Activated CD8-positive, alpha-beta T cell treated with anti-CD3 and anti-CD28 coated beads for 36 hours (primary cell): ENCODE data around the gene MCTP1. TPM values are rescaled to one million over a fixed set of nuclear protein-coding genes. Genes with fewer than 3 reads are reported as not detected.

Source experiments
- ATAC-seq: fragments of 200-7000 bp; cut with Tn5 transposase; one replicate; pipeline ENCODE4 v1.10.0; 2021; ENCODE audit warnings: mild to moderate bottlenecking, moderate library complexity
- CTCF ChIA-PET: fragments of 350-600 bp; sonication (Branson Sonifier 250); formaldehyde crosslinking; loops from one replicate; lab custom pipeline; 2021; ENCODE audit warnings: antibody characterized with exemption; lab: Charles Lee
- POLR2A ChIA-PET: fragments of 350-600 bp; sonication (Branson Sonifier 250); formaldehyde crosslinking; loops from one replicate; lab custom pipeline; 2021; ENCODE audit warnings: antibody characterized with exemption; lab: Charles Lee
- DNase-seq: peaks from one replicate; pipeline ENCODE4 v3.0.0-alpha.2; 2020
- H3K27ac Mint-ChIP-seq: one replicate; pipeline ENCODE4 v1.8.0; 2021; ENCODE audit warnings: mild to moderate bottlenecking, mixed read lengths
- H3K27me3 Mint-ChIP-seq: one replicate; pipeline ENCODE4 v1.8.0; 2021; ENCODE audit warnings: mixed read lengths
- H3K36me3 Mint-ChIP-seq: one replicate; pipeline ENCODE4 v1.8.0; 2021; ENCODE audit warnings: low read depth, mixed read lengths
- H3K4me1 Mint-ChIP-seq: one replicate; pipeline ENCODE4 v1.8.0; 2021; ENCODE audit warnings: low read depth, mixed read lengths
- H3K4me3 Mint-ChIP-seq: one replicate; pipeline ENCODE4 v1.8.0; 2021; ENCODE audit warnings: mild to moderate bottlenecking, moderate library complexity, mixed read lengths
- H3K9me3 Mint-ChIP-seq: one replicate; pipeline ENCODE4 v1.8.0; 2021; ENCODE audit warnings: mixed read lengths
- intact Hi-C: fragments of 100-400 bp; cut with micrococcal nuclease; formaldehyde crosslinking; loops from one replicate; pipeline ENCODE4 v1.10.0; 2022
- total RNA-seq, 2 experiments: library from RNA; stranded (reverse); gene quantifications; one replicate each; pipeline ENCODE4 v1.2.3, GENCODE V29; 2021
- TF ChIP-seq, protein P1 (sequence below): fragments of 200-600 bp; IDR thresholded peaks from one replicate; pipeline ENCODE4 v1.8.0; 2022; ENCODE audit warnings: antibody characterized with exemption, mild to moderate bottlenecking

MCTP1 gene
- total RNA-seq, 2 experiments from 2014 or later: 0.20 to 0.40 TPM

- no peak overlapping the region for H3K4me3 Mint-ChIP-seq
- H3K27ac Mint-ChIP-seq: no peak overlapping the region
- DNase-seq (no peak), ATAC-seq (no peak)
- CTCF ChIA-PET: no interaction called here
- H3K27me3 Mint-ChIP-seq: no peaks in the 10 kb centered on the region
- intact Hi-C loops: no loop called here
- TF ChIP-seq, protein P1, sequence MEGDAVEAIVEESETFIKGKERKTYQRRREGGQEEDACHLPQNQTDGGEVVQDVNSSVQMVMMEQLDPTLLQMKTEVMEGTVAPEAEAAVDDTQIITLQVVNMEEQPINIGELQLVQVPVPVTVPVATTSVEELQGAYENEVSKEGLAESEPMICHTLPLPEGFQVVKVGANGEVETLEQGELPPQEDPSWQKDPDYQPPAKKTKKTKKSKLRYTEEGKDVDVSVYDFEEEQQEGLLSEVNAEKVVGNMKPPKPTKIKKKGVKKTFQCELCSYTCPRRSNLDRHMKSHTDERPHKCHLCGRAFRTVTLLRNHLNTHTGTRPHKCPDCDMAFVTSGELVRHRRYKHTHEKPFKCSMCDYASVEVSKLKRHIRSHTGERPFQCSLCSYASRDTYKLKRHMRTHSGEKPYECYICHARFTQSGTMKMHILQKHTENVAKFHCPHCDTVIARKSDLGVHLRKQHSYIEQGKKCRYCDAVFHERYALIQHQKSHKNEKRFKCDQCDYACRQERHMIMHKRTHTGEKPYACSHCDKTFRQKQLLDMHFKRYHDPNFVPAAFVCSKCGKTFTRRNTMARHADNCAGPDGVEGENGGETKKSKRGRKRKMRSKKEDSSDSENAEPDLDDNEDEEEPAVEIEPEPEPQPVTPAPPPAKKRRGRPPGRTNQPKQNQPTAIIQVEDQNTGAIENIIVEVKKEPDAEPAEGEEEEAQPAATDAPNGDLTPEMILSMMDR: no peak
- no peaks in the 10 kb centered on the region for H3K36me3 Mint-ChIP-seq
- H3K4me1 Mint-ChIP-seq: no peaks in the 10 kb centered on the region
- POLR2A ChIA-PET: no interaction called here
- H3K9me3 Mint-ChIP-seq: no peaks in the 10 kb centered on the region
These were observed 184.3 kb downstream of the MCTP1 start for GRCh38 chr5:95100551-95100950.

DNA sequence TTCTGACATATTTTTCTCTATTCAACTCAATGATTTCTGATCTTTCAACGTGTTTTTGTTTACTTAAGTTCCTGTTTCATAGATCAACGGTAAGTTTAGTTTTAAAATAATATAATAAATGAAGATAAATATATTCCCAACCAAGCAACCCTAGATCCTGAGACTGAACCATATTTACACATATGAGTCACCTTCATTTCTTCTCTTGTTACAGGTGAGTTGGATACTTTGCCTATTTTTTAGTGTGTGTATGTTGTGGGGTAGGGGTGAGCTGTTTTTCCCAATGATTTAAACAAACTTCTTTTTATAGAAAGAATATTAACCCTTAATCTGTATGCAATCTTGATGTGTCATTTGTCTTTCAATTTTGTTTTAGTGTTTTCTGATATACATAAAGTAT lies 186.9 kb downstream of the MCTP1 start:
- H3K27me3 Mint-ChIP-seq: no peaks in the 10 kb centered on the region
- no peaks in the 10 kb centered on the region for H3K36me3 Mint-ChIP-seq
- ATAC-seq (no peak), DNase-seq (no peak)
- no peaks in the 10 kb centered on the region for H3K4me1 Mint-ChIP-seq
- ChIA-PET CTCF (no interaction called here), POLR2A (interaction anchor here (0.7 kb wide), 1 partner anchor 1899 kb away, joined by 3 read pairs; no protein-coding TSS in a partner anchor)
- no peak overlapping the region for H3K27ac Mint-ChIP-seq
- intact Hi-C loops: no loop called here
- no peak overlapping the region for H3K4me3 Mint-ChIP-seq
- TF ChIP-seq, protein P1: no peak
- no peaks in the 10 kb centered on the region for H3K9me3 Mint-ChIP-seq

DNA sequence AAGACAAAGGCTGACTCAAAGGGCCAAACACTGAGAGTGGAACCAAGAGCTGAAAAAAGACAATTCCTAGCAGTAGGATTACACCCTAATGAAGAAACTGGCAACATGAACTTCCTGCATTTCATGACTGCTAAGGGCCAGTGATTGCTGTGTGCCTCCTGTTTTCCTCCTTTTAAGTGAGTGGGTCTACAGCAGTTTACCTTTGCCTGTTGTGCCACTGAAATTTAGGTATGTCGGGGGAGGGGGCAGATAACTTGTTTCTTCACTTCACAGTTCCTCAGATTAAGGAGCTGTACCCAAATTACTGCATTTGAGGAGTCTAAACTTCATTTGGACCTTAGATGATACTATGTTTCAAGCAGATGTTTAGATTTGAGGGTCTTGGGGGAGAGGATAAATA lies 191.7 kb downstream of the MCTP1 start:
- ATAC-seq (no peak), DNase-seq (no peak)
- H3K9me3 Mint-ChIP-seq: peaks cover 6% of the 10 kb centered on the region
- TF ChIP-seq, protein P1: no peak
- no peaks in the 10 kb centered on the region for H3K4me1 Mint-ChIP-seq
- H3K27me3 Mint-ChIP-seq: peaks cover 3% of the 10 kb centered on the region
- intact Hi-C loops: no loop called here
- H3K27ac Mint-ChIP-seq: no peak overlapping the region
- no peak overlapping the region for H3K4me3 Mint-ChIP-seq
- ChIA-PET POLR2A (no interaction called here), CTCF (no interaction called here)
- H3K36me3 Mint-ChIP-seq: no peaks in the 10 kb centered on the region

DNA sequence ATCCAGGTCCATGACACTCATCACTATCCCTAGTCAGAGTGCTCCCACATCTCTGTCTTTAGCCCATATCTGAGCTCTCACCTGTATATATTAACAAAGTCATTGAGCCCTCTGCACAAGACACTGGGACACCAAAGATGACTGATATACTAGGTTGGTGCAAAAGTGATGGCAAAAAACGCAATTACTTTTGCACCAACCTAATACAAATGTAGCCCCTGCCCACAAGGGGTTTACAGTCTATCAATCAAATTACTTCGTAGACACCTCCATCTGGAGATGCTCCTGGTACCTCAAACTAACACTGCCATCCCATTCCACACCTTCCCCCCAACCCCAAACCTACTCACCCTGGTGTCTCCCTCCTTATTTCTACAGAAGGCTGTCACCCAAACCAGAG lies 194.1 kb downstream of the MCTP1 start:
- ChIA-PET CTCF (no interaction called here), POLR2A (no interaction called here)
- no peak overlapping the region for H3K4me3 Mint-ChIP-seq
- no peak for ATAC-seq
- TF ChIP-seq, protein P1: no peak
- H3K4me1 Mint-ChIP-seq: no peaks in the 10 kb centered on the region
- DNase-seq: no peak
- peaks cover 5% of the 10 kb centered on the region for H3K27me3 Mint-ChIP-seq
- intact Hi-C loops: no loop called here
- H3K9me3 Mint-ChIP-seq: peaks cover 6% of the 10 kb centered on the region
- H3K36me3 Mint-ChIP-seq: no peaks in the 10 kb centered on the region
- no peak overlapping the region for H3K27ac Mint-ChIP-seq

DNA sequence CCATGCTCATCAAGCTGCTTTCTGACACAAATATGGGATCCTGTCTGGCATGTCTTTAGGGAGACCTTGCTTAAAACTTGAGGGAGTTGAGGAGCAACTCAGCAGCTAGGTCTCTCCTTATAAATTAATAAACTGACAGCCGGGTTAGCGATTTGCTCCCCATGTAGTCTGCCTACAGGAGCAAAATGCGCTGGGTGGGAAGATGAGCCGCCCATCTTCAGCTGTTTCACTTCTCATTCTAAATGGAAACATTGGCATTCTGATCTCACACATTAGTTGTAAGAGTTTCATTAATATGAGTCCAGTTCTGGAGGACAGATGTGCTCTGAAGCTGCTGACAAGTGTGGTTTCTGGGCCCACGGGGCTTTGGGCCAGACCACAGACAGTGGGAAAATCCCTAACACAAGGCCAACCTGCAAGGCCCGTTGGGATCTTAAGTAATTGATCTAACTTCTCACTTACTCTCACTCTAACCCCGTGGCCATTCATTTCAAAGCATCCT lies 197.0 kb downstream of the MCTP1 start:
- ChIA-PET POLR2A (no interaction called here), CTCF (no interaction called here)
- peaks cover 6% of the 10 kb centered on the region for H3K9me3 Mint-ChIP-seq
- peaks cover 6% of the 10 kb centered on the region for H3K27me3 Mint-ChIP-seq
- H3K27ac Mint-ChIP-seq: no peak overlapping the region
- ATAC-seq: no peak
- TF ChIP-seq, protein P1: no peak
- DNase-seq: no peak
- intact Hi-C loops: no loop called here
- no peaks in the 10 kb centered on the region for H3K36me3 Mint-ChIP-seq
- no peaks in the 10 kb centered on the region for H3K4me1 Mint-ChIP-seq
- H3K4me3 Mint-ChIP-seq: no peak overlapping the region
